ENCODE data around the gene TM2D3.

Gene TM2D3

GRCh38 chr15:101625980-101626379 is 26.2 kb downstream of the TM2D3 start:
- Histone ChIP-seq H3K27me3 (ENCODE audit: low read depth, low read length) (no peaks in the 10 kb centered on the region), H3K4me1 (ENCODE audit: low read length) (peaks cover 4% of the 10 kb centered on the region; the same call in 1 of the 2 replicates), H3K9me3 (ENCODE audit: insufficient read depth, low read length) (peaks cover 6% of the 10 kb centered on the region; the same call in 1 of the 2 replicates), H2AFZ (ENCODE audit: low read depth, low read length) (no peak overlapping the region), H3K36me3 (replicated peaks; ENCODE audit: low read depth, low read length) (peaks cover 12% of the 10 kb centered on the region), H4K20me1 (ENCODE audit: insufficient read depth, low read length) (no peaks in the 10 kb centered on the region), H3K4me2 (ENCODE audit: low read length) (no peak overlapping the region), H3K9ac (ENCODE audit: low read length) (no peak overlapping the region), H3K27ac (ENCODE audit: low read length) (no peak overlapping the region), H3K79me2 (ENCODE audit: low read length) (no peaks in the 10 kb centered on the region), H3K4me3 (ENCODE audit: low read length) (no peak overlapping the region)
- TF ChIP-seq CTCF (IDR thresholded peaks at IDR 0.05; ENCODE audit: low read depth, low read length) (no peak), EZH2phosphoT487 (IDR thresholded peaks at IDR 0.05; ENCODE audit: low read depth) (no peak)

- peaks cover 12% of the 10 kb centered on the region for H3K36me3 ChIP-seq (replicated peaks; ENCODE audit: low read depth, low read length)
- H3K4me3 ChIP-seq (ENCODE audit: low read length), result no peak overlapping the region
- H3K27me3 ChIP-seq (ENCODE audit: low read depth, low read length), result no peaks in the 10 kb centered on the region
- TF ChIP-seq CTCF (IDR thresholded peaks at IDR 0.05; ENCODE audit: low read depth, low read length), result no peak
- no peak for TF ChIP-seq EZH2phosphoT487 (IDR thresholded peaks at IDR 0.05; ENCODE audit: low read depth)
- no peak overlapping the region for H3K9ac ChIP-seq (ENCODE audit: low read length)
- H3K9me3 ChIP-seq (ENCODE audit: insufficient read depth, low read length), result peaks cover 6% of the 10 kb centered on the region; the same call in 1 of the 2 replicates
- peaks cover 4% of the 10 kb centered on the region; the same call in 1 of the 2 replicates for H3K4me1 ChIP-seq (ENCODE audit: low read length)
- H3K79me2 ChIP-seq (ENCODE audit: low read length), result no peaks in the 10 kb centered on the region
- no peak overlapping the region for H3K4me2 ChIP-seq (ENCODE audit: low read length)
- no peak overlapping the region for H3K27ac ChIP-seq (ENCODE audit: low read length)
- no peak overlapping the region for H2AFZ ChIP-seq (ENCODE audit: low read depth, low read length)
- no peaks in the 10 kb centered on the region for H4K20me1 ChIP-seq (ENCODE audit: insufficient read depth, low read length)
Measured at GRCh38 chr15:101625184-101625583, 27.0 kb downstream of the TM2D3 start.

- H2AFZ ChIP-seq (ENCODE audit: low read depth, low read length), result no peak overlapping the region
- H3K27me3 ChIP-seq (ENCODE audit: low read depth, low read length), result no peaks in the 10 kb centered on the region
- no peak for TF ChIP-seq EZH2phosphoT487 (IDR thresholded peaks at IDR 0.05; ENCODE audit: low read depth)
- no peak for TF ChIP-seq CTCF (IDR thresholded peaks at IDR 0.05; ENCODE audit: low read depth, low read length)
- H3K4me2 ChIP-seq (ENCODE audit: low read length), result no peak overlapping the region
- peaks cover 12% of the 10 kb centered on the region for H3K36me3 ChIP-seq (replicated peaks; ENCODE audit: low read depth, low read length)
- no peaks in the 10 kb centered on the region for H3K79me2 ChIP-seq (ENCODE audit: low read length)
- H3K4me3 ChIP-seq (ENCODE audit: low read length), result no peak overlapping the region
- H3K27ac ChIP-seq (ENCODE audit: low read length), result no peak overlapping the region
- H3K9me3 ChIP-seq (ENCODE audit: insufficient read depth, low read length), result peaks cover 6% of the 10 kb centered on the region; the same call in 1 of the 2 replicates
- no peak overlapping the region for H3K9ac ChIP-seq (ENCODE audit: low read length)
- H3K4me1 ChIP-seq (ENCODE audit: low read length), result peaks cover 4% of the 10 kb centered on the region; the same call in 1 of the 2 replicates
- no peaks in the 10 kb centered on the region for H4K20me1 ChIP-seq (ENCODE audit: insufficient read depth, low read length)
Measured at GRCh38 chr15:101623367-101624304, 28.5 kb downstream of the TM2D3 start.

- TF ChIP-seq EZH2phosphoT487 (IDR thresholded peaks at IDR 0.05; ENCODE audit: low read depth) (no peak), CTCF (IDR thresholded peaks at IDR 0.05; ENCODE audit: low read depth, low read length) (no peak)
- Histone ChIP-seq H3K9me3 (ENCODE audit: insufficient read depth, low read length) (peaks cover 6% of the 10 kb centered on the region; the same call in 1 of the 2 replicates), H3K79me2 (ENCODE audit: low read length) (no peaks in the 10 kb centered on the region), H3K36me3 (replicated peaks; ENCODE audit: low read depth, low read length) (peaks cover 12% of the 10 kb centered on the region), H3K4me1 (ENCODE audit: low read length) (peaks cover 4% of the 10 kb centered on the region; the same call in 1 of the 2 replicates), H3K27ac (ENCODE audit: low read length) (no peak overlapping the region), H2AFZ (ENCODE audit: low read depth, low read length) (no peak overlapping the region), H3K4me3 (ENCODE audit: low read length) (no peak overlapping the region), H3K27me3 (ENCODE audit: low read depth, low read length) (no peaks in the 10 kb centered on the region), H3K4me2 (ENCODE audit: low read length) (no peak overlapping the region), H4K20me1 (ENCODE audit: insufficient read depth, low read length) (no peaks in the 10 kb centered on the region), H3K9ac (ENCODE audit: low read length) (no peak overlapping the region)
Measured at GRCh38 chr15:101621961-101622360, 30.2 kb downstream of the TM2D3 start.
